G401 (cell line): ENCODE data around the gene ZBTB21. TPM values are rescaled to one million over a fixed set of nuclear protein-coding genes. Genes with fewer than 3 reads are reported as not detected.

Experiments
- DNase-seq: peaks from one replicate; pipeline ENCODE4 v3.0.0-alpha.2; 2015; ENCODE audit warnings: low spot score
- in situ Hi-C: cut with HindIII; loops from 2 replicates; pipeline ENCODE4 v1.10.0; 2016; ENCODE audit warnings: low sequenced_read_pairs, mixed read lengths
- total RNA-seq: library from RNA; depleted of rRNA; stranded (reverse); fragments of >200 nt; shearing (Covaris generic); gene quantifications from 2 replicates; pipeline ENCODE4 v1.2.3, GENCODE V29; 2014; rRNA removed

Gene ZBTB21
- total RNA-seq, 1 experiment from 2014 or later, result 22.0 TPM

- in situ Hi-C loops, result no loop called here
- DNase-seq, result no peak
Measured at GRCh38 chr21:41945982-41946381, 64.2 kb downstream of the ZBTB21 start.

- no peak for DNase-seq
- in situ Hi-C loops, result no loop called here
Measured at GRCh38 chr21:41943851-41944250, 66.3 kb downstream of the ZBTB21 start.

- in situ Hi-C loops, result no loop called here
- DNase-seq, result no peak
Measured at GRCh38 chr21:41942457-41942856, 67.7 kb downstream of the ZBTB21 start.

GRCh38 chr21:41941941-41942340 lies 68.2 kb downstream of the ZBTB21 start:
- in situ Hi-C loops, result no loop called here
- DNase-seq, result no peak

GRCh38 chr21:41940431-41940830 lies 69.7 kb downstream of the ZBTB21 start:
- no peak for DNase-seq
- in situ Hi-C loops, result no loop called here

GRCh38 chr21:41939391-41939790 lies 70.8 kb downstream of the ZBTB21 start:
- in situ Hi-C loops, result no loop called here
- no peak for DNase-seq

Other genes starting within 250 kb of the ZBTB21 start
- 0.06 TPM in 1 of 2 replicates, not detected in the other for gene RIPK4, start 243.3 kb downstream of the ZBTB21 start, total RNA-seq
- 2.8 and 5.4 TPM in 2 replicates for gene PRDM15, start 131.0 kb downstream of the ZBTB21 start, total RNA-seq
- 14.7 and 16.3 TPM in 2 replicates for gene C2CD2, start 56.3 kb downstream of the ZBTB21 start, total RNA-seq
- not detected in 2 replicates for gene UMODL1, start 61.0 kb upstream of the ZBTB21 start, total RNA-seq
- 2.0 and 6.0 TPM in 2 replicates for gene ABCG1, start 208.8 kb upstream of the ZBTB21 start, total RNA-seq